SH-SY5Y (cell line): ENCODE data around the gene JAM3.

ENCODE experiments used
- GATA2 ChIP-seq: IDR thresholded peaks from 2 replicates; pipeline ENCODE4 v1.6.1; 2011; ENCODE audit warnings: mild to moderate bottlenecking, low read depth, low read length
- GATA3 ChIP-seq: IDR thresholded peaks from 2 replicates; pipeline ENCODE4 v1.6.1; 2011; ENCODE audit warnings: low read depth, mild to moderate bottlenecking, low read length, moderate library complexity

JAM3 gene

DNA sequence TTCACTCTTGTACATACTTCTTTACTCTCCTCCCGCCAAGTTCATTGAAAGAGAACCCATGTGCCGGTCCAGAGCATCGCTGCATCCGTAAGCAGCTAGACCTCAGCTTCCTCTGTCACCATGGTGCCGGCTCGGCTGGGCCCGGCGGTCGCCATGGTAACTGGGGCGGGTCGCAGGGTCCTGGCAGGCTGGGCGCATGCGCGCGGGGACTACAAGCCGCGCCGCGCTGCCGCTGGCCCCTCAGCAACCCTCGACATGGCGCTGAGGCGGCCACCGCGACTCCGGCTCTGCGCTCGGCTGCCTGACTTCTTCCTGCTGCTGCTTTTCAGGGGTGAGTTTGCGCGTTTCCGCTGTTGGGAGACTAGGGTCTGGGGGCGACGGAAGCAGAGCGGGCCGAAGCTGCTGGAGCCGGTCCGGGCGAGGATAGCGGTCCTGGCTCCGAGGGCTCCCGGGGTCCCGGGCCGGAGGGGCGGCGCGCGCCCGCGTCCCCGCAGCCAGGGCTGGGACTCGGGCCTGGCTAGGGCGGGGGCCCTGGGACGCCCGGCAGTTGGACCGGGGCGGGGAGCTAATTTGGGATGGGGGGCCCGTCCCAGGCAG is at the start of gene JAM3:
Gene JAM3, plus strand, starts transcription at position 244 of the 597 bp plus-strand sequence. Its CDS starts 12 bp downstream, at position 256.
- TF ChIP-seq GATA2 = no peak
- no peak for TF ChIP-seq GATA3

DNA sequence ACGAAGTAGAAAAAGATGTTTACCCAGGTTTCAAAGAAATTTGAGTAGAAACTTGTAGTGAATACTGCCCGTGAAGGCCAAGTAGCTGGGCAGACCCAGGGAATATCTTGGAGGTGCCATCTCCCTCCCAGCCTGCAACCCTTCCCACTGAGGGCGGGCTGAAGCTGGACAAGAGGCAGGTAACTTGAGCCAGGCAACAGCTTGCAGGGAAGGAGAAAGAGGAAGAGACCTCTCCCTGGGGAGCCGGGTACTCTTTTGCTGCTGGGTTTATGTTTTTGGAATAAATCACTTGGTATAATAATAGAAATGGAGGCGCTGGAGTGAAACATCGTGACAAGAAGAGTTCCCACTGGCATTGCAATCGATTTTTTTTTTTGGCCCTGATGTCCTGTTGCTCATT is 49.4 kb upstream of the JAM3 start:
- TF ChIP-seq GATA2 (no peak), GATA3 (no peak)

DNA sequence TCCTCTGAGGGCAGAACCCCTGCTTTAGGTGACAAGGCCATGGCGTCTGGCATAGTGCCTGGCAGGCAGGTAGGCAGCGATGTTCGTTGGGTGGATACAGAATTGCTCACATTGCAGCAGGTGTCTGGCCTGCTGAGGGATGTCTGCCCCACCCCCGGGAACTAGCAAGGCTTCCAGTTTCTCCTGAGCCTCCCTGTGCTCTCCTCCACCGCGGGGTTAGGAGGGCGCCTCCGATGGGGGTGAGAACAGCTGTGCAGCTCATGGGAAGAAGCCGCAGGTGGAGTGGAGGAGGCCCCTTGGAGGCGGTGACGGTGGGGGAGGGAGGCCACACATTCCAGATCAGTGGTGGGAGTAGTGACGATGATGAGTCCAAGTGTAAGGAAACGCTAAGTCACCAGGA is 48.3 kb upstream of the JAM3 start:
- no peak for TF ChIP-seq GATA3
- TF ChIP-seq GATA2 = no peak

DNA sequence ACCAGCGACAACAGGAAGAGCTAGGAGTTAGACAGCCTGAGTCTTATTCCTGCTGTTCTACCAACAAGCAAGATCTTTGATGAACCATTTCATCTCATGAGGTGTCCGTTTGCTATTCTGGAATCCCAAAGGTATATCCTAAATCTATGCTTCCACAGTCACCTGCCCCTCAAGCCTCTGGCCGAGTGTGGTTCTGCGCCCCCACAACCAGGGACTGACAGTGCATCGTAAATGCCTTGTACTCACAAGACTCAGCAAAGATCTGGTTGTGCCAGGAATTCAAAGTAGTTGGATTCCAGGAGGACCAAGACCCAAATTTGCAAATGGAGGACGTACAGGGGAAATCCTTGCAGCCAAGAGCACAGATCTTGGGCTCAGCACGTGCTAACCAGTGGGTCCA is 47.5 kb upstream of the JAM3 start:
- no peak for TF ChIP-seq GATA3
- TF ChIP-seq GATA2 = no peak

DNA sequence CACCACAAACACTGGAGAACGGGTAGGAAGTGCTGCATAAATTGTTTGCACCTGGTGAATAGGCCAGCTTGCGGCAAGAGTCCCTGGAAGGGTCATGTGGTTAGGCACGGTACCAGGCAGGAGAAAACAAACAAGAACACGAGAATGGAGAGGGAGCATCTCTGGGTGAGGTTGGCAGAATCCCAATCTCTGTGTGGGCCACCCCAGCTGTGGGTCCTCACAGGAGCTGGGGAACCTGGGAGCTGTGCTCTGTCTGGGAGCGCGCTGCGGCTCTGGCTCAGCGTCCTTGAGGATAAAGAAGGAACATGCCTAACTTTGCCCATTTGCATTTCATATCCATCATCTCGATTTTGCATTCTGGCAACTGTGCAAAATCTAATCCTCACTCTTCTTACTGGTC is 46.1 kb upstream of the JAM3 start:
- no peak for TF ChIP-seq GATA2
- no peak for TF ChIP-seq GATA3

DNA sequence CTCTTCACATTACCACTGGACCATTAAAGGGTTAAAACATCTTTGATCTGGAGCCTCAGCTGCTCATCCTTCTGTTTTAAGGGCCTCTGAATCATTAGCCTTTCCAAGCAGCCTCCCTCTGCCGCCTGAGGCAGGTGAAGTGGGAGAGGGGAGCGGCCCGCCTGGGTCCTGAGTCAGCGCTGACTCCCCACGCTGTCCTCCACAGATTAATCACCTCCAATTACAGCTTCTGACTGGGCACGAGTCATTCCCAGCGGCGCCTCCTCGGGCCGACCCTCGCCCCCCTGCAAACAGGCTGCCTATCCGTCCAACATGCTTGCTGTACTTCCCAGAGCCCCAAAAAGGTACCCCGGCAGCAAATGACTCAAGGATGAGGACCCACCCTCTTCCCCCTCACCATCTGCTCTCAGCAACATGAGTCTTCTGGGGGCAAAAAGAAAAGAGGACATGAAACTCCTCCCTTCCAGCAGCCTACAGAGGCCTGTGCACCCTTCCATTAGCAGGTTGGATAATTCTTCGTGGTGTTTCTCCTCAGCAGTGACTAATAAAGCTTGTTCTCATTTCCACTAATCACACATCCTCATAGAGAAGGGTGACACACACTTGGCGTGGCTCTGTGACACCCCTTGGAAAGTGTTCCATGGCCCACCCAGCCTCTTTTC is 44.3 kb upstream of the JAM3 start:
- no peak for TF ChIP-seq GATA2
- TF ChIP-seq GATA3 = no peak

DNA sequence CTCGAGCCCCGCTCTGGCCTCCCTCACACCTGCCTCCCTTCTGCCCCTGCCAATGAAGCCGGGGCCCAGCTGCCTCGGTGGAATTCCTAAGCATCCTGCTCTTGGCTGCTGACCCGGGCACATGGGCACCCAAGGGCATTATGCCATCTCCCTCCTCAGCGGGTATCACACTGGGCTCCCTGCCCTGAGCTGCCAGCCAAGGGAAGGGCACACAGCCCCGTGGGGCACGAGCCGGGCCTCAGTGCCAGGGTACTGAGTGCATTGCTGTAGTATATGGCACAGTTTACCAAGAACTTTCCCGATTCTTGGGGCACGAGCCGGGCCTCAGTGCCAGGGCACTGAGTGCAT is 43.8 kb upstream of the JAM3 start:
- TF ChIP-seq GATA2 (no peak), GATA3 (no peak)

DNA sequence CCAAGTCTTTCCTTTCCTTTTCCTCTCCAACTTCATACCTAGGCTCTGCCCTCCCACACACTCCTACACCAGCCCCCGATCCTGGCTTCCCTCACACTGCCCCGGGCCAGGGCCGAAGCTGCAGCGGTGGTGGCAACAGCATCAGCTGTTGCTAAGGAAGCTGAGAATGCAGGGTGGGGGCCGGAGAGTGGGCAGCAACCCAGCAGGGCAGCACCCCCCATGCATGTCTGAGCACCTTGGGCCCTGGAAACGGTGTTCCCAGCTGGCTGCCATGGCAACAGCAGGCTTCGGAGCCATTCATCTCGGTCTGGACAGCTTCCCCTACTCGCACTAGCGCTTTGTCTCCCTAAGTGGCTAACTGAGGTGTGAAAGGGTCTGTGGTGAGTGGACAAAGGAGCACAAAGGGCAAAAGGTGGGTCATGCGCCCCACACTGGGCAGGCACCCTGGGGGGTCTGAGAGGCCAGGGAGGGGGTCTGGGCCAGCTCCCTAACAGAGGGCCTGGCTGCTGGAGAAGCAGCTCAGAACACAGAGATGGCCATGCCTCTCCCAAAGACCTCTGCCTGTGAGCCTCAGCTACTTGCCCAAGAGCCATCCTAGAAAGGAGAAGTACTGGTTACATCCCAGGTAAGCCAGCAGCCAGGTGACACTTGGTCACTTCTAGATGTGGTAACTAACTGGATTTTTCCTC is 42.1 kb upstream of the JAM3 start:
- TF ChIP-seq GATA3 (no peak), GATA2 (no peak)

DNA sequence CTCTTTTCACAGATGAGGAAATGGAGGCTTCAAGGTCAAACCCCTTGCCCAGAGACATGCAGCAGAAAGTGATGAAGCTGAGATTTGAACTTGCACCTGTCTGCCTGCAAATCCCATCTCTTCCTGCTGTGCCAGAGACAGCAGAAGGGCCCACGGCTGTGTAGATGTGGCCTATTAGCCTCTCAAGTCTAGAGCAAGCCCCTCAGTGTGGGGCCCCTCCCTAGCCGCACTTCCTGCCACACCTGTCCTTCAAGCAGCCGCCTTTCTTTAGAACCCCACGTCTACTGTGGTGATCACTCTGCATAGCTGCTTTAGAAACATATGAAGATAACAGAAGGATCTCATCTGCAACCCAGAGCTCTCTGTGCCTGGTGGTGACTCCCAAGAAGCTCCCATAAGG is 41.2 kb upstream of the JAM3 start:
- TF ChIP-seq GATA2 (no peak), GATA3 (no peak)

DNA sequence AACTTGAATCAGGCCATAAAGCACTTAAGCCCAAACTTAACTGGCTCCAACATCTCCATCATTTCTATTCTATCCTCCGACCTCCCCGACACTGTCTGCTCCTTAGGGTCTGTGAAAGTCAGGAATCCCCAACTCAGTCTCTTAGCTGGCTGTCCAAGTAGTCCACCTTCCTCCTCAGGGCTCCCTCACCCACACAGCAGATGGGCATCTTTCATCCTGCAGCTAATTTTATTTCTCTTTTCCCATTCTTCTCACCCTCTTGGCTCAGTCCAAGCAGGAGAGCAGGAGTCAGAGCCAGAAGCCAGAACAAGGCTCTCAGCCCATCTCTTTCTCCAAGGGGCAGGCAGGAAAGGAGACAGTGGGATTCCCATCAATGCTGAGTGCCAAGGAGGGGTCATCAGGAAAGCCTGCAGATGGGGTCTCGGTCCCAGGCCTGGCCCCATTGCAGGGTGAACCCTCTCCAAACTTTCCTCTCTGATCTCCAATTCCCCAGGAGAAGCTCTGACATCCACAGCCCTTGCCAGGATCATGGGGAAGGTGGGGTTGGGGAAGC is 40.4 kb upstream of the JAM3 start:
- TF ChIP-seq GATA2 = no peak
- TF ChIP-seq GATA3 = no peak

DNA sequence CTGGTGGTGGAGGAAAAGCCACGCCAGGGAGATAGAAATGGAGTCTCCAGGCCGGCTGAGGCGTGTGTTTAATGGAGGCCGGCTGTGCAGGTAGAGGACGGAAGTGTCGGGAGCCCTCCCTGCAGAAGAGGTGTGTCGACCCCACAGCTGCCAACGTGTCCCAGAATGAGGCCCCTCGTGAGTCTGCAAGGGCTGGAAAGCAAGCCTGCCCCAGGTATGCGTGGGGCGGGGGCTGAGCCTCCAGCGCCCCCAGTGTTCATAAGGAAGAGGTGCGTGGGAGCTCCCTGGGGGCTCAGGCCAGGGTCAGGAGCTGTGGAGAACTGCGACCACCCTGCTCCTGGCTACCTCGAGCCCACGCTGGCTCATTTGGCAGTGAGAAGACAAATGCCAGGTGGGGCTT is 38.0 kb upstream of the JAM3 start:
- TF ChIP-seq GATA2 (no peak), GATA3 (no peak)

DNA sequence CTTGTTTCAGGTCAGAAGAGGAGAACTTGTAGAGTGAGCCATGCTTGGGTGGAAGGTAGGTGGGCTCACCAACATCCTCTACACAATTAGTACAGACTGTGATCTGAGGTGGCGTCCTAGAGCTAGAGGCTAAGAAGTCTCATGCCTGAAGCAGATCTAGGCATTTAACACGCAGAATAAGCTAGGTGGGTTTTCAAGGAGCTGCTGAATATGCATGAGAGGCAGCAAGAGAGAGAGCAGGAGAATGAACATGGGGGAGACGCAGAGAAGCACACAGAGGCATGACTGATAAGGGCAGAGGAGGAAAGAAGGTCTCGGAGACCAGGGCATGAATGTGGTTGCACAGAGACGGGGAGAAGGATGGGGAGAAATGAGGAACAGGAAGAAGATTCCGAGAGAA is 36.8 kb upstream of the JAM3 start:
- TF ChIP-seq GATA3 = no peak
- no peak for TF ChIP-seq GATA2

DNA sequence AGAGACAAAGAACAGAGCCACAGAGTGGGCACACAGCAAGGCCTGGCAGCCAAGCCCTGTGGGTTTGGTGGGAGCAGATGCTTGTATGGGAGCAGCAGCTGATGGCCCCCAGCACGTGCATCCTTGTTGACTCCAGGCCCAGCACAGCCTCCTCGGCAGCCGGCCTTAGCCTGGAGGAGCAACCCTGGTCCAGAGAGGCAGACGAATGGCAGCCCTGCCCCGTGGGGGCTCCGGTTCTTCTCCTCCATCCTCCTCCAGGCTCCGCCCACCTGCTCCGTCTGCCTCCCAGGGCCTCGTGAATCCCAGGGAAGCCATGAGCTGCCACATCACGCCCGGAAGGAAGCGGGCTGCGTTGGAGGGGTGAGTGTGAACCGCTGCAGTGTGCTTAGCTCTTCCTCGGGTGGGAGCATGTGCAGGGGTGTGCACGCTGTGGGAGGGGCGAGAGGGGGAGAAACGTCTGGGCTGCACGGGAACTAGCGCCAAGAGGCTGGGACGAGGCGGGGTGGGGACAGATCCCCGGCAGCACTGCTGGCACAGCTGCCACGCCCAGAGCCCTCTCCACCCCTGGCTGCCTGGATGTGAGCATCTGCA is 36.3 kb upstream of the JAM3 start:
- no peak for TF ChIP-seq GATA2
- TF ChIP-seq GATA3 = no peak

DNA sequence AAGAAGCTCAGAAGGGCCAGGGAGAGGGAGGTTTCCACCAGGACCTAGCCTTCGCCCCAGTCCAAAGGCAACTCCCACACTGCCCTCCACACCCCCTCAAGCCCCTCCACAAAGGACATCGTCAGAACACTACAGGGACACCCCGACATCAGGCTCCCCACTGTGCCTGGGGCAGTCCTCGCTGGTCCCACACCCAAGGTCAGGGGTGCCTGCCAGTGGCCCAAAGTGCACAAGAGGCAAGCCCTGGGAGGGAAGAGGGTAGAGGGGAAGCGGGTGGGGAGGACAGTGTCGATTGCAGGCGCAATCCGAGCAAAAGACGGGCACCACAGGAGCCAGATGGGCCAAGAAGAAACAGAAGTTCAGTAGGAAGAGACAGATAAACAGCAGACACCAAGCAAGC is 35.6 kb upstream of the JAM3 start:
- TF ChIP-seq GATA3 (no peak), GATA2 (no peak)
